DMS153 treated with DMSO at 0.1 percent for 48 hours (cell line): ENCODE results near the gene RGS19.

ENCODE experiments used
- DNase-seq: peaks from one replicate; lab custom pipeline; 2025; ENCODE audit not compliant: unreplicated experiment; lab: John Stamatoyannopoulos, UW

Gene RGS19

DNA sequence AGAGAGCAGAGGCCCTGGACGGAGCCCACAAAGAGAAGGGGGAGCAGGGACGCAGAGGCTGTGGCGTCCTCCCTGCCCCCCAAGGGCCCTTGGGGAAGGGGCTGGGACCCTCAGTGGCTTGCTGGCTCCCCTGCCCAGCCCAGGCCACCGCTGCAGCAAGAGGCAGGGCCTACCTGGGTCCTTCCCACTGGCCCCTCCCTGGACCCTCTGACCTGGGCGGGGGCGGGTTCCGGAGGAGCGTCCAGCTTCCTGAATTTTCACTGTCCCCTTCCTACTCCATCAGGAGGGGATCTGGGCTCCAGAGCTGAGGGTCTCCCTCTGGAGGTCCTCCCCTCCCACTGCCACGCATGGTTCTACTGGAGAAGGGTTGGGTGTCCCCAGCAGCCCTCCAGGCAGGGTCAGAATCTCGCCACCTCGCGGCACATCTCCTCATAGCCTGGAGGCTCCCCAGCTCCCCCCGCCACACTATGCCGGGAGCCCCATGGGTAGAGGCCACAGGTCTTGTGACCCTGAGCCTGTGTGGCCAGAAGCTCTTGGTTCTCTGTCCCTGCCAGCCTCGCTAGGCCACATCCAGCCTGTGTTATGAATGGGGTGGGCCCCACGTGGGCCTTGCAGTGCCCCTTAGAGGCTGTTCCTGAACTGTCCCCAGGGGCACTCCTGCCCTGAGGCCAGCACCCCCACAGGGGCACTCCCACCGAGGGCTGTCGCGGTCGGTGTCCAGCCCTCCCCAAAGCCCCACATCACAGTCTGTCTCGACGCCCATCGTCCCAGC is 28.9 kb downstream of the RGS19 start:
- no peak for DNase-seq

DNA sequence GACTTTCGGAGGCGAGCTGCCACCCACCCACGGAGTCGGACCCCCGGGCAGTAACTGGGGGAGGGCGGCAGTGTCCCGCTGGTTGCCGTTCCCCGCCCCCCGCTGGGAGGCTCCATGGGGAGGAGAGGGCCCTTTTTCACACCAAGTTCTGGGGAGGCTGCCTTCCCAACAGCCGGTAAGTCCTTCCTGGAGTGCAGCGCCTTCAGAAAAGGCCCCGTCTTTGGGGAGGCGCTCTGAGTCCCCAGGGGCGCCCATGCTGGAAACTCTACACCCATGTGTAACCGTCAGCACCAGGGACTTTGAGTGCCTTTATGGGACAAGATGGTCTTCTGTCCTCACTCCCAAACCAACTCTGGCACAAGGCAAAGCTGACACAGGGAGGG is 29.4 kb downstream of the RGS19 start:
- no peak for DNase-seq

DNA sequence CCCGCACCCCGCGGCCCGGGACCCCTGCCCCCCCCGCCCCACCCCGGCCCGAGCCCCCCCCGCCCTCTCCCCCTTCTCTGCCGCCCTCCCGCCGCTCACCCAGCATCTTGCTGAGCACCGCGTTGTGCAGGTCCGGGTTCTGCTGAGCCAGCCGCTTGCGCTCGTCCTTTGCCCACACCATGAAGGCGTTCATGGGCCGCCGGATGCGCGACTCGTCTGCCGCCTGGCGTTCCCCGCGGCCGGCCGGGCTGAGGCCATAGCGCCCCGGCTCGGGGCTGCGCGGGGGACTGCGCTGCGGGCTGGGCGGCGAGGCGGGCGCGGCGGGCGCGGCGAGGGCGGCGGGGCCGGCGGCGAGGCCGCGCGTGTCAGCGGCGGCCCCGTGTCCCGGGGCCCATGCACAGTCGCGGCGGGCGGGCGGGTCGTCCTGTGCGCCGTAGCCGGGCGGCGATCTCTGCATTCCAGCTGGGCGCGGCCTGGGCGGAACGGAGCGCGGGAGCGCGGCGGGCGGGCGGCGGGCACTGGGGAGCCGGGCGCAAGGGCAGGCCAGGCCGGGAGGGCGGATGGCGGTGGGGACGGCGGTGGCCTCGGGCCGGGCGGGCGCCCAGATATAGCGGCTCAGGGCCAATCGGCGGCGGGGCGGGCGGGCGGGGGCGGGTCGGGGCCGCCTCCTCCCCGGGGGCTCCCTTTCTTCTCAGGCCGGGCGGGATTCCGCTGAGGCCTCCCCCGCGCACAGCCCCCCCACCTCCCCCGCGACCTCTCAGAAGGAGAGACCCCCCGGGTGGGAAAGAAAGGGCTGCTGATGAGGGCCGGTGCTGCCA is 30.0 kb downstream of the RGS19 start, which contains the start of gene SOX18:
SOX18 (minus strand) TSS at position 580 of the 818 bp plus-strand sequence; CDS start at position 457, 123 bp downstream.
- DNase-seq: no peak

DNA sequence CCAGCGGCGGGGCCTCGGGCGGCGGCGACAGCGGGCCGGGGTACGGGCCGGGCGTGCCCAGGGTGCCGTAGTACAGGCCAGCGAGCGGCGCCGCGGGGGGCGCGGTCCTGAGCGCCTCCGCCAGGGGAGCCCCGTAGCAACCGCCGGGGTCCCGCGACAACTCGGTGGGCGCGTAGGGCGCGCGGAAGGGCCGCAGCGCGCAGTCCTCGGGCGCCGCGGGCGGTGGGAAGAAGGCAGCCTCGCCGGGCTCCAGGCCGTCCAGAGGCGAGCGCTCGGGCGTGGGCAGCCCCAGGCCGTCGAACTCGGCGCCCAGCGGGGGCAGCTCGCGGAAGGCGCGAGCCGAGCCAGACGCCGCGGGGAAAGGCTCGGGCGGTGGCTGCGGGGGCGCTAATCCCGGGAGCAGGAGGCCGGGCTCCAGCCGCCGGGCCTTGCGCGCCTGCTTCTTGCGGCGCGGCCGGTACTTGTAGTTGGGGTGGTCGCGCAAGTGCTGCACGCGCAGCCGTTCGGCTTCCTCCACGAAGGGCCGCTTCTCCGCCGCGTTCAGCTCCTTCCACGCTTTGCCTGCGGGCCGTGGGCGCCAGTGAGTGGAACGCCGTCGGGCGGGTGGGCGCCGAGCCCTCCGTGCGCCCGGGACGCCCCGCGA is 30.8 kb downstream of the RGS19 start:
- no peak for DNase-seq

DNA sequence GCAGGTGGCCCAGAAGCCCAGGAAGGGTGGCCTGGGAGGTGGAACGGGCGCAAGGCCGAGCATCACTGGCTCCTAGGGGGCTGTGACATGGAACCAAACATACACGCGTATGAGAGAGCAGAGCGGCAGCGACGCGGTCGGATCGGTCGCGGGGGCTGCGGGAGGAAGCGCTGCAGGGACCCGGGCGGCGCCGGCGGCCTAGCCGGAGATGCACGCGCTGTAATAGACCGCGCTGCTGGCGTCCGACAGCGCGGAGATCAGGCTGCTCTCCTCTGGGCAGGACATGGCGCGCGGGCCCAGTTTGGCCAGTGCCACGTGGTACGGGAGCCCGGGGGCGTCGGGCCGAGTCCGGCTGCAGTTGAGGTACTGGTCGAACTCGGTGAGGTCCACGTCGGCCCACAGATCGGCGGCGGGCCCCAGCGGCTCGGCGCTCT is 31.3 kb downstream of the RGS19 start:
- no peak for DNase-seq

DNA sequence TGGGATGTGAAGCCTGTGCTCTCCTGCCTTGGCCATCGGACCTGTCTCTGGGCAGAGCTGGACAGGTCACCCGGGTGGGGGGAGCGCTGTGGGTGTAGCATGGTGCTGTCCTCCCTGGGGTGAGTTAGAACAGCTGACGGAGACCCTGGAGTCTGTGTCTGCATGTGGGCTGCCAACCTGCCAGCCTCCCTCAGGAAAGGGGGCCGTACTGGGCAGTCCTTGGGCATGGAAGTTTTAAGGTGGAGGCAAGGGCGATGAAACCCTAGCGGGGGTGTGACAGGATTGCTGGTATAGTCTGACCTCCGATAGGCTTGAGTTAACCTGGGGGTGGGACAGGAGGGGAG is 32.3 kb downstream of the RGS19 start:
- DNase-seq: no peak

DNA sequence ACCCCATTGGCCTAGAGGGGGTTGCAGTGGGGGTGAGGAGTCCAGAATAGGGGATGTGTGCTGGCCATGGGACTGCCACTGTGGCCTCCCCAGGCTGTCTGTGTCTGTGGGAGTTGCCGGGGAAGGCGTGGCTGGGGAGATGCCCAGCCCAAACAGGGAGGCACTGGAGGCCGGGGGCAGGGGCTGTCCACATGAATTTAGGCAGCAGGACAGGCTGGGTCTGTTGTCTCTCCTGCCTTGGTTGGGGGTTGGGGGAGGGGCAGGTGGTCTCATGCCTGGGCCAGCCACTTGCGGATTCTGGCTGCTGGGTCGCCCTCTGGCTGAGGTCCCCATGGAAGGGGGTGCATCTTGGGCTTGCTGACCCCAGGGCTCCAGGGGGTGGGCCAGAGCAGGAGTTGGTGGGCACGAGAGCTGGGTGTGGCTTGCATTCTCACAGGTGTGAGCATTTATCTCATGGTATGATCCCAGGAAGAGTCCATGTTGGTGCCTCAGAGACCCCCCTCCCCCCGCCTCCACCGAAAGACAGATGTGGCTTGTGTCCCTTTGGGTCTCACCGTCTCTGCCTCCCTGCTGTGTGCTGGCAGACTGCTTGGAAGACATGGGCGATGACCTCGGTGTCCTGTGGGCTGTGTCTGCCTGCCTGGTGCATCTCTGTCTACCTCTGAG is 33.8 kb downstream of the RGS19 start:
- no peak for DNase-seq

DNA sequence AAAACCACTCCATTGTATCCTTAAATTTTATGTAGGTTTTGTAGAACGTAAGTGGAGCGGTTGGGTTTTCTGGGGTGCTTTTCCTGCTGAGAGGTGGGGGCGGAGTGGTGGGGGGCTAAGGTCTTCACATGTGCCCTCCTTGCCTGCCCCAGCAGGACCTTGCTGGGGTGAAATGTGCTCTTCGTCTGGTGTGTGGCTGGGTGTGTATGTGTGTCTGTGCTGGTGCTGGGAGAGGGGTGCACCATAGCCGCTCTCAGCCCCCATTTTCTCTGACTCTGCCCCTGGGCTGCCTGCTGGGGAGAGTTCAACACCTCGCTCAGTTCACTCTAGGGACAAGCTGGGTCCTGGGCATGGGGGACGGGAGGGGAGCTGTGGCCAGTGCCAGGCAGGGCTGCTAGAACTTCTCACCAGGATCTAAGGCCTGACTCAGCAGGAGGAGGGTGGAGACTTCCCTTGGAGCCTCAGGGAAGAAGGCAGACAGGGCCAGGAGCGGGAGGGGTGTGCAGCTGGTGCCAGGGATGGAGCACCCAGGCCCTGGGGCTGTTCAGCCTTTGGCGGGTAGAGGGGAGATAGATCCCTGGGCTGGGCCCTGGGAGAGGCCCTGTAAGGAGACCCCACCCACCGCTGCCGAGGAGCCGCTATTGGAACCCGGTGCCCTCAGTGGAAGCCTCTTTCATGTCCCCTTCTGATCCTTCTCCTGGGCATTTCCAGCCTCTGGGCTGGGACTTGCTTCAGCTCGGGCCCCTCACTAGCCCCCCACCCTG is 34.7 kb downstream of the RGS19 start:
- DNase-seq: no peak

DNA sequence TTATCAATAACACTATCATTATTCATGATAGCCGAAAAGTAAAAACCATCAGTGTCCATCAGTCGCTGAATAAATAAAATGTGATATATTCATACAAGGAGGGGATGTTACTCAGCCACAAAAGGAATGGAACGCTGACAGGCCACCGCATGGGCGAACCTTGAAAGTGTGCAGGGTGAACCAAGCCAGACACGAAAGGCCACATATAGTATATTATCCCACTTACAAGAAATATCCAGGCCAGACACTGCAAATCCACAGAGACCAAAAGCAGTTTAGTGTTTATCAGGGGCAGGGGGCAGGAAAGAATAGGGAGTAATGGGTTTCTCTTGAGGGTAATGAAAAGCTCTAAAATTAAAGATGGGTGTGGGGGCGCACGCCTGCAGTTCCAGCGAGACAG is 35.5 kb downstream of the RGS19 start:
- no peak for DNase-seq

DNA sequence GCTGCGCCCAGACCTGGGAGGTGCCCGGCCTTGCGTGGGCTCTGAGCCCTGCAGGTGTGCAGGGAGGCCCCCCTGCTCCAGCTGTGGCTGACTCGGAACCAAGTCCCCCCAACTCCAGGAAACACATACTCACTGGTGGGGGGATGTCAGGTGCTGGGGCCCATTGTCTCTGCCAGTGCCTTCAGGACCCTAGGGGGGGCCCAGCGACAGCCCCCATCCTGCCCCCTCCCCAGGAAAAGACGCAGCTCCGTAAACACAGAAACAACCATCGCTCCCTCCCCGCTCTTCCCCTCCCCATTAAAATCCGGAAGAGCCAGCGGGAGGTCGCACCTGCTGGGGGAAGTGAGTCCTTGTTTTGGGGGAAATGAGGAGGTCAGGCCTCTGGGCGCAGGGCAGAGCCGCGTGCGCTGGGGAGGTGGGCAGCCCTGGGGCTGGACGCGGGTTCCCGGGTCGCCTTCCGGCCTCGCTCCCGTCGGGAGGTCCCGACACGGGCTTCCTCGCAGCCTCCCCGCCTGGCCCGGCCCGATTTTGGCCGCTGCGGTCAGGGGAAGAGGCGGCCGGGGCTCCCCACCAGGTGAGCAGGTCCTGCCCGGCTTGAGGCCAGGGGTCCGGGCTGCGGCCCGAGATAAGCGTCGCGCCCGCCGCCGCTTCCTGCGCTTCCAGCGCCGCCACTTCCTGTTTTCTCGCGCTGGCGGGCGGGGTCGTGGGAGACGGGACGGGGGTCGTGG is 37.1 kb downstream of the RGS19 start:
- no peak for DNase-seq

DNA sequence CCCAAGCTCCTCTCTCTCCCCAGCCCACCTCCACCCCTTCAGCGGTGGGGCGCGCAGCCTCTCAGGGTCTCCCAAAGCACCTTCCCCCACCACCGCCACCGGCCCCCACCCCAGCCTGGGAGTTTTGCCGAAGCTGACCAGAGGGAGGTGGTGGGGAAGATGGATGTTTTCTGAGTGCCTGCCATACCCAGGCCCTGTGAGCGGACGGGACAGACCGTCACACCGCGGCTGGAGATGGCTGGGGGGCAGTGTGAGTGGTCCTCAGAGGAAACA is 37.6 kb downstream of the RGS19 start:
- DNase-seq: no peak

DNA sequence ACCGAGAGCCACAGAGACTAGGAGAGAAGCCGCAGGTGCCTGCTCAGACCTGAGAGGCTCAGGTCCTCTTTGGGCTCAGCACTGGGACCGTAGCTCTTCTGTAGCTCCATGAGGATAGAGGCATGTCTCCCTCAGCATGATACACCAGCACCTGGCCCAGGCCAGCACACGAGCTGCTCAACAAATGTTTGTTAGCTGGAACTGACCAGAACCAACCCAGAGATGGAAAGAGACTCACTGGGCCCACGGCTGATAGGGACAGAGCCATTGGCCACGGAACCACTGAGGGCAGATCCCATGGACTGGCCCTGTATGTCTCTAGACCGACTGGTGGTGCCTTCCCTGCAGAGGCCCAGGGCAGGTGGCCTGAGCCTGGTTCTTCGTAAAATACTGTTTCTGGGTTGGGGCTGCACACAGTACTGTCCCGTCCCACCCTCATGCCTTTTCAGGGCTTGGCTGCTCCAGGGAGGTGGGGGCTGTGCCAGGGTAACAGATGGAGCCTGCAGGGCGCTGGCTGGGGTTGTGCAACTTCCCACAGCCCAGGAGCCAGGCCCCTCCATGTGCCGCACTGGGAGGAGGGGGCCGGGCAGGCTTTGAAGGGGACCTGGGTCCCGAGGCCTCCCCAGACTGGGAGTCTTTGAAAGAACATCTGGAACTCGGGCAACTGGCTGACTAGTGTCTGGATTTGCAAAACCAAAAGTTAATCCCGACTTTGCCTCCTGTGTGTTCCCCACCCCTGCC is 38.1 kb downstream of the RGS19 start:
- DNase-seq: no peak

DNA sequence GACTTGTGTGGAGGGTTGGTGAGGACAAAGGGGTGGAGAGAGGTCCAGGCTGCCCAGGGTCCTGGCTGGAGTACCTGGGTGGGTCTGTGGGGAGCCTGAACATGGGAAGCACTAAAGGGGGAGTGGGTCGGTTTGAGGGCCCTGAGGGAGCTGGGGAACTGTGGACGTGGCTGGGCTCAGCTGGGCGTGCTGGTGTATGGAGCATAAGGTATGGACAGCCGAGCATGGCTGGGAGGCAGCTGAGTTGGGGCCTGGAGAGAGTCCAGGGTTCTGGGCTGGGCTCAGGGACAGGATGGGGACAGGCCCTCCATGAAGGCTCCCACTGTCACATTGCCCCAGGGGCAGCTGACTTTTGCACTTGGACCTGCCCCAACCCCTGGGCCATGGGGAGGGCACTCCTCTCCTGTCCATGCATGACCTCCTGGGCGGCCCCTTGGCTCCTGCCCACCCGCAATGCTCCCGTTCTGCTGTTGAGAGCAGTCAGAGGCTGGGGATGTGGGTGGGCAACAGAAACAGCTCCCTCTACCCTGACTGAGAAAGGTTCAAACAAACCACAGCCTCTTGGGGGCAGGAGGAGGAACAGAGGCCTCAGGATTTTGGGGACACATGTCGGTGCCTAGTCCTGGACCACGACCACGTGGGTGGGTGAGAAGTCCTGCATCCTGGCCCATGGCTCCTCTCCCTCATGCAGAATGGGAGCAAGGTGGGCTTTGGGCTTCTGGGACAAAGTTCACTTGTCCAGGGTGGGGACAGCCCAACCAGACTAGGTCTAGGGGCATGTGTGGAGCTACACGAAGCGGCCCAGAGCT is 38.9 kb downstream of the RGS19 start:
- no peak for DNase-seq

DNA sequence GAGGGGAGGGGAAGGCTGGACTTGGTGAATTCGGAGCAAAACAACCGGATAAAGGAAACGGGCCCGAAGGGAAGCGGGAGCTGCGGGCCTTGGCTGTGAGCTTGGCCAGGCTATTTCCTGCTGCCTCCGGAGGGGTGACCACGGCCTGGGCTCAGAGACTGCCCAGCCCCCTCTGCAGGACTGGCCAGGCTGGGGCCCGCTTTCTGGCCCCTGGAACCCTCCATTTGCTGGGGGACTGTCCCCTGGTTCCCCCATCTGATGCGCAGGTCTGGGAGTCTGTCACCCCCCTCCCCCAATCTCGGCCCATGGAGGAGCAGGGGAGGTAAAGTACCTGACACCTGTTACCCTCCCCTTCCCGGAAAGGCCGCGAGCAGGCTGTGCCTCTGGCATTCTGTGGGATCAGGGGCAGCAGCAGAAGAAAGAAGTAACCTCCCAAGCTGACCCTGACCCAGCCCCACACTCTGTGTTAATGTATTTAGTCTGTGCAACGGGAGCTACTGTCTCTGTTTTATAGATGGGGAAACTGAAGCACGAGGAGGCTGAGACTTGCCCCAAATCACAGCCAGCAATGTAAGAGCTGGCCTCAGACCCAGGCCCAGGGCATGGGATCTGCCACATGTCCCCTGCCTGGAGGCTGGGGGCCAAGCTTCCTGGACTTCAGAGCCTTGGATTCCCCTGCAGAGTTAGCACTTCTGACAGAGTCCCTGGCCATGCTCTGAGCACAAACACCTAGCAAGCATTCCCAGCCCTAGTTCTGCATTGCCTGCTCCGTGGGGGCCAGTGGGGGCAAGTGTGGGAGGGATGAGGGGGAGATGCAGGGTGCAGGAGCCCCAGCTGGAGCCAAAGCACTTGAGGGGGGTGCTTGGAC is 39.8 kb downstream of the RGS19 start:
- no peak for DNase-seq

DNA sequence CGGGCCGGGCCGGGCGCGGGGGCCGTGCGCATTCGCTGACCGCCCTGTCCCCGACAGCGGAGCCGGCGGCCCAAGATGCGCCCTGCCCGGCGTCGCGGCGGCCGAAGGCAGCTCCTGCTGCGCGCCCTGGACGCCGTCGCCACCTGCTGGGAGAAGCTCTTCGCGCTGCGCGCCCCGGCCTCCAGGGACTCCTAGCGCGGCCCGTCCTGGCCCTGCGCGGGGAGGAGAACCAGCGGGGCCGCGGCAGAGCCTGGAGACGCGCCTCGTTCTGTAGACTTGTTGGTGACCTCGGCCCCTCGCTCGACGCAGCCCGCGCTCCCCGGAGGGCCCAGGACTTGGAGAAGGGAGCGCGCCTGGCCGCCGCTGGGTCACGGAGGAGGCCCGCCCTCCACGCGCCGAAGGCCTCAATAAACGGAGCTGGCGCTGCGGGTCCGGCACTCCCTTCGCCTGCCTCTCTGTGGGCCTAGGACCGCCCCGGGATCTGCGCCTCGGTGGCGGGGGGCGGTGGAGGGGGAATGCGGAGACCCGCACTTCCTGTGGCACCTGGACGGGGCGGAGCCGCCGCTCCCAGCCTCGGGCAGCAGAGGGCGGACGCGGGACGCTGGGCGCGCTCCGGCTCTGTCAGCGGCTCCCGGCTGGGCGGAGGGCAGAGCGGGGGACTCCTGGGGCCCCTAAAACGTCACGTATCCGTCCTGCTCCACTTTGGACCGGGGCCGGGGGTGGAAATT is 40.6 kb downstream of the RGS19 start:
- DNase-seq: peak; percentile 51

DNA sequence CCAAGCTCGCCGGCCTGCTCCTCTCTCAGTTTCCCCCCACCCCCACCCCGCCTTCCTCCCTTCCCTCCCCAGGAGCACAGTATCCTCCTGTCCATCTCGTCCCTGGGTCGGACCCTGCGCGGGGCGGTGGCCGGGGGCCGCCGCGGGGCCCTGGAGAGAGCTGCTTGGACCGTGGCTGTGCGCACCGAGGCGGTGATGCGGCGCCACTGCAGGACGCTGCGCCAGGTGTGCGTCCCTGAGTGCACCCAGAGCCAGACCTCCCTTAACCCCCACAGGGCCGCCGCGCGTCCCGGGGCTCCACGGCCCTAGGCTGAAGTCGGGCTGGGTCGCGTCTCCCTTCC is 41.1 kb downstream of the RGS19 start:
- no peak for DNase-seq

DNA sequence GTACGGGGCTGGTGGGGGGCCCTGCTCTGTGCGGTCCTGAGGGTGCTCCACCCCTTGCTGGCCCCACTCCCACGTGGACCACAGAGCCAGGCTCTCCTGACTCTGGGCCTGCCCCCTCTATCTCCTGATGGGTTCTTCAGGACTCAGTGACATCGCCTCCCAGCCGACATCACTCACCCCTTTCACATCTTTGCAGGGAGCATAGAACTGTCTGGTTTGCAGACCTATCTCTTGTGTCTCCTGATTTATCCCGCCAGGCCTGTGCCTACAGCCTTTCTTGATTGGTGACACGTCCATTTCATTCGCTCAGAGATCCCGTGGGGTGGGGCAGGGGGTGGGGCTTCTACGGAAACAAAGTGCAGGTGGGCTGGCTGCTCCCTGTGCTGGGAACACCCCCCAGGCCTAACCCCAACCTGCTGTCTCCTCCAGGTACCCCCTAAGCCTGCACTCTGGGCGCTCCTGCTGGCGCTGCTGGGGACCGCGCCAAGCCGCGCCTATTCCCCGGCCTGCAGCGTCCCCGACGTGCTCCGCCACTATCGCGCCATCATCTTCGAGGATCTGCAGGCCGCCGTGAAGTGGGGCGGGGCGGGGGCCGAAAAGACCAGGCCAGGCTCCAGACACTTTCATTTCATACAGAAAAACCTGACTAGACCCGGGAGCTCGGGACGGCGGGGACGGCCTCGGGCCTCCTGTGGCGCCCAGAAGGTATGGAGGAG is 41.7 kb downstream of the RGS19 start:
- no peak for DNase-seq
